ENCODE data around the gene NPAS2. TPM values are rescaled to one million over a fixed set of nuclear protein-coding genes. Genes with fewer than 3 reads are reported as not detected.

The NPAS2 gene
- polyA plus RNA-seq, 1 of the 3 experiments (the other 2 are of a cell fraction) = 58.5 TPM

GRCh38 chr2:100817388-100817985, 2.5 kb upstream of the NPAS2 start:
- Histone ChIP-seq H3K9ac (no peak overlapping the region), H3K9me3 (no peaks in the 10 kb centered on the region), H3K79me2 (ENCODE audit: insufficient read depth) (peaks cover 25% of the 10 kb centered on the region), H3K4me1 (ENCODE audit: control insufficient read depth in 1 of 2, insufficient read depth in 2 of 2, low read depth in 1 of 2, low read length in 1 of 2) (peaks cover 0 to 9% of the 10 kb centered on the region in 2 experiments; a peak in 2 of 4 replicates), H3K9me2 (no peaks in the 10 kb centered on the region), H2AFZ (ENCODE audit: low read depth) (no peak overlapping the region), H3K27me3 (ENCODE audit: insufficient read depth) (no peaks in the 10 kb centered on the region), H3K4me2 (no peak overlapping the region), H3K36me3 (replicated peaks in 1 of 2; ENCODE audit: control insufficient read depth in 1 of 2, insufficient read depth in 2 of 2, low read length in 1 of 2) (no peaks in the 10 kb centered on the region), H3K27ac (ENCODE audit: low read depth in 2 of 2, low read length in 1 of 2) (no peak overlapping the region), H3K4me3 (ENCODE audit: low read depth in 2 of 2, low read length in 1 of 2) (no peak overlapping the region), H3F3A (replicated peaks; ENCODE audit: insufficient read depth) (peaks cover 9% of the 10 kb centered on the region), H4K20me1 (ENCODE audit: insufficient read depth) (no peaks in the 10 kb centered on the region)
- 90% methylated on average over 7 of the region's 7 CpGs for WGBS (ENCODE audit: low lambda C conversion rate)
- no peak for DNase-seq
- CTCF ChIA-PET = no interaction called here
- POLR2A ChIA-PET = no interaction called here
- no peak for TF ChIP-seq FOSL2 (IDR thresholded peaks at IDR 0.05; ENCODE audit: borderline replicate concordance, low read depth)
- no peak for TF ChIP-seq MAX (IDR thresholded peaks at IDR 0.05; ENCODE audit: low read depth)
- TF ChIP-seq PBX3 (IDR thresholded peaks at IDR 0.05) = no peak
- TF ChIP-seq TAF1 (IDR thresholded peaks at IDR 0.05; ENCODE audit: borderline replicate concordance, low read depth, low read length) = no peak
- no peak for TF ChIP-seq GATA2 (CRISPR knock-in tag; IDR thresholded peaks at IDR 0.05)
- no peak for TF ChIP-seq GABPA (IDR thresholded peaks at IDR 0.05; ENCODE audit: low read depth)
- TF ChIP-seq EZH2phosphoT487 (IDR thresholded peaks at IDR 0.05; ENCODE audit: borderline replicate concordance, low read depth) = no peak
- no peak for TF ChIP-seq NFIC (IDR thresholded peaks at IDR 0.05; ENCODE audit: borderline replicate concordance)
- no peak for TF ChIP-seq TCF12 (IDR thresholded peaks at IDR 0.05)
- TF ChIP-seq TEAD4 (IDR thresholded peaks at IDR 0.05; ENCODE audit: borderline replicate concordance, insufficient read depth) = no peak
- no peak for TF ChIP-seq ZBTB33 (IDR thresholded peaks at IDR 0.05; ENCODE audit: borderline replicate concordance, low read depth)
- TF ChIP-seq USF1 (IDR thresholded peaks at IDR 0.05; ENCODE audit: borderline replicate concordance, low read depth) = no peak
- no peak for TF ChIP-seq RXRA (IDR thresholded peaks at IDR 0.05; ENCODE audit: borderline replicate concordance, low read depth)
- TF ChIP-seq IRF3 (IDR thresholded peaks at IDR 0.05; ENCODE audit: low read depth, low read length) = no peak
- no peak for TF ChIP-seq ELF1 (IDR thresholded peaks at IDR 0.05)
- TF ChIP-seq POLR2AphosphoS5 (IDR thresholded peaks at IDR 0.05; ENCODE audit: low read depth, low read length) = no peak
- TF ChIP-seq CHD2 (IDR thresholded peaks at IDR 0.05; ENCODE audit: low read length, partially characterized antibody) = no peak

Data from SK-N-SH (cell line).